ENCODE measurements around the gene HS2ST1.

DNA sequence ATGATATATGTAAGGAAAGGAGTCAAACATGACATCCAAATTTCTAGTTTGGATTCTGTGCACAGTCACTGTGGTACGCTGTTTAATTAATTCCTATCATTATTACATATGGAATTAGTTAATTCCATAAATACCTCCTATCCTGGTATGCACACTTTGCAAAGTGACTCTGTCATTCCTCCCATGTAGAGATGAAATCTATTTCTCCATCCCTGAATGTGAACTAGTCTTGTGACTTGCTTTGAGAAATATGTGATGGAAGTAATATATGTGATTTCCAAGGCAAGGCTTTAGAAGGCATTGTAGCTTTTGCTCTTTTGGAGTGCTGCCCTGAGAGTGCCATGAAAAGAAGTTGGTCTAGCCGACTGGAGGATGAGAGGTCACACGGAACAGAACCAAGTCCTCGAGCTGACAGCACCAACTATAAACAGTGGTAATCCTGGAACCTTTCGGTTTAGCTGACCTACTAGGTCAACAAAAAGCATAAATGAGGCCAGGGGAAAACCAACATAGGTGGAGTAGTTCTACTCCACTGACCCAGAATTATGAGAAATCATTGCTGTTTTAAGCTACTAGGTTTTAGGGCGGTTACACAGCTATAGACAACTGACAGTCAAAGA lies 2.0 kb upstream of the HS2ST1 start:
- TF ChIP-seq POLR2AphosphoS5 (IDR thresholded peaks at IDR 0.05) = no peak
- TF ChIP-seq, protein P1, sequence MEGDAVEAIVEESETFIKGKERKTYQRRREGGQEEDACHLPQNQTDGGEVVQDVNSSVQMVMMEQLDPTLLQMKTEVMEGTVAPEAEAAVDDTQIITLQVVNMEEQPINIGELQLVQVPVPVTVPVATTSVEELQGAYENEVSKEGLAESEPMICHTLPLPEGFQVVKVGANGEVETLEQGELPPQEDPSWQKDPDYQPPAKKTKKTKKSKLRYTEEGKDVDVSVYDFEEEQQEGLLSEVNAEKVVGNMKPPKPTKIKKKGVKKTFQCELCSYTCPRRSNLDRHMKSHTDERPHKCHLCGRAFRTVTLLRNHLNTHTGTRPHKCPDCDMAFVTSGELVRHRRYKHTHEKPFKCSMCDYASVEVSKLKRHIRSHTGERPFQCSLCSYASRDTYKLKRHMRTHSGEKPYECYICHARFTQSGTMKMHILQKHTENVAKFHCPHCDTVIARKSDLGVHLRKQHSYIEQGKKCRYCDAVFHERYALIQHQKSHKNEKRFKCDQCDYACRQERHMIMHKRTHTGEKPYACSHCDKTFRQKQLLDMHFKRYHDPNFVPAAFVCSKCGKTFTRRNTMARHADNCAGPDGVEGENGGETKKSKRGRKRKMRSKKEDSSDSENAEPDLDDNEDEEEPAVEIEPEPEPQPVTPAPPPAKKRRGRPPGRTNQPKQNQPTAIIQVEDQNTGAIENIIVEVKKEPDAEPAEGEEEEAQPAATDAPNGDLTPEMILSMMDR (IDR thresholded peaks at IDR 0.05) = no peak

Measured in upper lobe of left lung (tissue), 4 donors.